Activated CD4-positive, alpha-beta T cell treated with anti-CD3 and anti-CD28 coated beads, Interleukin-10, Interleukin-2, amounts not matched to agents 100 ng/mL and 50 ng/mL, durations not matched to agents 16 hours and 8 hours (primary cell): ENCODE results near the gene GJD2.

Source experiments
- DNase-seq: peaks from one replicate; pipeline ENCODE4 v3.0.0-alpha.2; 2020

The GJD2 gene

DNA sequence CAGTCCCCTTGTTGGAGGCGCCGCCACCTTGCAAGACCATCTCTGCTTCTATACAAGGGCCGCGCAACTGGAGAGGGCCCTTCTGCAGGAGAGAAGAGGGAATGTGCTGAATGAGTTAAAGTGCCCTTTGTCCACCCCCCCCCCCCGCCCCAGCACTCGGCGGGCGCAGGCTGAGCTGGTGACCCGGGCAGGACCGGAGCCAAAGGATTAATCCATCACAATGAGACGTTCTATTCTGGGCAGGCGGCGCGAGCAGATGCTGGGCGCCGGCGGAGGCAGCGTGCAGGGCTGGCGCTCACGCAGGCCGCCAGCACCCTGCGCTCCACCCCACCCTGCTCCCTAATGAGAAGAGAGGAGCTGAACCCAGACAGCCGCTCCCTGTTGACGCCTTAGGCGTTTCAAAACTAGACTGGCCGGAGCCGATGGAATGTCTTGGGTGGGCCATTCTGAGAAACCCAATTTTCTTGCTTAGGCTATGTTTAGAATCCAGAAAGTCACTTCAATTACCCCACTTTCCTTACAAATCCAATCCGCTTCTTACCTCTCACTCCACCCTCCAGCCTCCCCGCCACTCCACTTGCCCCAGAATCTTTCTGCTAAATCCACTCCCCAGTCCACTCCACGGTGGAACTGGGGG, 32.9 kb downstream of the GJD2 start:
- no peak for DNase-seq

DNA sequence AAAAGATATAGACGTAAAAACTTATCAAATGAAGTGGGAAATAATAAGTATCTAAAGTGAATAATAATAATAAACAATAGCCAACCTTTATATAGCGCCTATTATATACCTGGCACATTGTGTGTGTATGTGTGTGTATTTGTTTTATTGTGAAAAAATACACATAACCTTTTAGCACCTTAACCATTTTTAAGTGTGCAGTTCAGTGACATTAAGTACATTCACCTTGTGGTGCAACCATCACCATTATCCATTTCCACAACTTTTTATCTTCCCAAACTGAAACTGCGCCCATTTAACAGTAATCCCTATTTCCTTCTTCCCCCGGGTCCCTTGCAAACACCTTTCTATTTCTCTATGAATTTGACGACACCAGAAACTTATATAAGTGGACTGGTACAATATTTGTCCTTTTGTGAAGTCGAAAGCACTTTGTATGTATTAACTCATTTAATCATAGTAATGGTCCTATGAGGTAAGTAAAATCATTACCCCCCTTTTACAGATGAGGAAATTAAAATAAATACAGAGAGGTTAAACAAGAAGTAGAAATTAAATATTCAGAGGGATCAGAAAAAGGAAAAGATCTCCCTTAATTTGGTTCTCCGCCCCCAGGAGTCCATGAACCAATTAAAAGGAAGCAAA, 33.5 kb downstream of the GJD2 start:
- DNase-seq = no peak

DNA sequence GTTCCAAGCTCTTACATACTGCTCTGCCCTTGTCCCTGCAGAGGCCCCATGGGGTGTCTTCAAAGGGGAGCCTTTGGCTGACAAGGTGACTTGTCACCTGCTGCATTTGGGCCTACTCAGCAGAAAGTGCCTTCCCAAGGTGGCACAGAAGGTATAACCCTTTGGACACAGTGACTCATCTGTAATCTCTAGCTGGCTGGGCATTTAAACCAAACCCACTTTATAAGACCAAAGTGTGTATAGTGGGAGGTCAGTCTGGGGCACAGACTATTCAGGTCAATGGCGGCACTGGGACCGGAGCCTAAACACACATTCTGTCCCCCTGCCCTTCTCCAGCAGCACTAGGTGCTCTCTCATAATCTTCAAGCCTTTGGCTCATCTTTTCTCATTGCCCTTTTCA, 35.1 kb downstream of the GJD2 start:
- DNase-seq = no peak

DNA sequence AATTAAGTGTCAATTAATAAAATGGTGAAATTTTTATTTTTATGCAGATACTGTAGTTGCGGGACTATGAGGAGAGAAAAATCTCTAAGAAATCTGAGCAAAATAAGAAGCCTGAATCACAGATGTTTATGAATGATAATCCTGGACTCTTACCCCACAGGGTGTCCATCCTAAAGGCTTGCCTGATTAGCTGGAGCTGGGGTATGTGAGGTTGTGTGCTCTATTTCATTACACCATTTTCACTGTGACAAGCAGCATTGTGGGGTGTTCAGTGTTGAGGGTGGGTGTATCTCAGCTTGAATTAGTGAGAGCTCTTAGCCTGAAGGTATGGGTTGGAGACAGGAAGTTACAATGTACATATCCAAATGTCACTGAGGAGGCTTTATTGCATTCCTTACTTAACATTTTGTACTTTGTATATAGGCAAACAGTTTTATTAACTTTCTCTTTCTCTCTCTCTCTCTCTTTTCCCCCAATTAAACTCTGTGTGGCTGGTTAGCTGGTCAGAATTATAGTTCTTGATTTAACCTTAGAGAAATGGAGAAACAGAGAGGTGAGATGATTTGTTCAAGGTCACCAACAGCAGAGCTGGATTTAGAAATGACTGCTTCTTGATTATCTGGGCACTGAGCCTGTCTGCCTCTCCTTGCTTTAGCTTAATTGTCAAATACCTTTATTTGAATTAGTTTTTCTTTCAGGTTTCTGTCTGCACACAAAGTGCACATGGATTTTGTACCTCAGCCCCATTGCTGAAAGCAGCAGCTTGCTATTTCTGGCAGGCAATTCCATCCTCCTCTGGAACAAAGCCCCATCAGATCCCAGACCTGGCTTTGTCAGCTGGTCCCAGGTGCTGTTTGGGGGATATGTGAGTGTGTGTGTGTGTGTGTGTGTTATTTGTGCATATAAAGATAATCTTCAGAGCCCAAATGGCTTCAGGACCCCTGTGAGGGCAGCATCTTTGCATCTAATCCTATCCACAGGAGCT, 35.8 kb downstream of the GJD2 start:
- no peak for DNase-seq

DNA sequence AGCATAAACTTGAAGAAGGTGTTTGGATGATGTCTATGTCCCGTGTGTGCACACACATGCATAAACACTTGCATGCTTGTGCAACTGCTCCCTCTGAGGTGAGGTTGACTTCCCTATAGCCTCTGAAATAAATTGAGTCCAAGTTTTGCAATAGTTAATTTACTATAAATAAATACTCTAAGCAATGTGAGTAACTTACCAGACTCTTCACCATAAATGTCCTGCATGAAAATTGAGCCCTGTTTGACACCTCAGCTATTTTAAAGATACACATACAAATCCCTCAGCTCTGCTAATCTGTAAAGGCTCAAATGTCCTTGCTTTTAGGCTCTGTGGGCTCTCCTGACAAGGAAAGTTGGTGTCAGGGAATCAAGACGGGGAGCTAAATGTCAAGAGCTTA, 37.1 kb downstream of the GJD2 start:
- DNase-seq = no peak

DNA sequence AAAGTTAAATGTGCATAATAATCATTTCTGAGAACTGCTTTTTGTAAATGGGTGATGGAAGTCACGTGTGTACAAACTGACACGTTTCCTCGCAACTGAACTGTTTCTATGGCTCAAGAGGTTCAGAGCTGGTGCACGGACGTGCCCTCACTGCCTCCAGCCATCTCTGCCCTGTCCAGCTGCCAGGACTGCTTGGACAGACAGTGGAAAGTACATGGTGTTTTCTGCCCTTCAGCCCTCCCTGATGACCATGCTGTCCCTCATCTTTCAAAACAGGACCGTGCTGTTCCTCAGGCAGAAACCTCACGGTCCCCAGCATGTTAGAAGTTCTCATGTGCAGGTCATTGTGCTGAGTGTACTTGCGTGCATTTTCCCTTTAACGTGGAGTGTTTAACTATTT, 38.7 kb downstream of the GJD2 start:
- DNase-seq = no peak

DNA sequence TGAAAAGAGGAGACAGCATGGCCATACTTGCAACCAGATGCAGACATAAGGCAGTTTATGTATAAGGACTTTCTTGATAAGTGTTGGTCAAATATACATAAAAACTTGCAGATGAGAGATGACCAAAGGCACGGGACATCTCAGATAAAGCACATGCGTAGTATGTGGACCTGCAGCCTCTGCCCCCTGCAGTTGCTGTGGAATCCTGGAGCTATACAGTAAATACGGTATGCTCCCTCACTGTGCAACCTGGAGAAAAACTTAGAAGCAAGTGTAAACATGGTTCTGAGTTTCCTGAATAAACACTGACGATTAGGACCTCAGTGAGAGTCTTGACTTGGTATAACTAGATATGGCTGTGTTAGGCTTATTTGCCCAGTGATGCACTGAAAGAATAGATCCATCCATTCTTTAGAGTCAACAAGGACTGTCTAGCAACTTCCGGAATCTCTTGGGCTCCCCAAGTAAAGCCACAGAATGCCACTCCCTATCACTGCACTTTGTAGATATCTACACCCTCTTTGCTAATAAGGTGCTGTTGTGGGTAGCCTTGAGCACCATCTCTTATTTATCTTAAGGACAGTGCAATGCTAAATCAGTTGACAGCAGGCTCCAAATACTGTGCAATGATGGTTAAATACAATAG, 40.2 kb downstream of the GJD2 start:
- DNase-seq = no peak

DNA sequence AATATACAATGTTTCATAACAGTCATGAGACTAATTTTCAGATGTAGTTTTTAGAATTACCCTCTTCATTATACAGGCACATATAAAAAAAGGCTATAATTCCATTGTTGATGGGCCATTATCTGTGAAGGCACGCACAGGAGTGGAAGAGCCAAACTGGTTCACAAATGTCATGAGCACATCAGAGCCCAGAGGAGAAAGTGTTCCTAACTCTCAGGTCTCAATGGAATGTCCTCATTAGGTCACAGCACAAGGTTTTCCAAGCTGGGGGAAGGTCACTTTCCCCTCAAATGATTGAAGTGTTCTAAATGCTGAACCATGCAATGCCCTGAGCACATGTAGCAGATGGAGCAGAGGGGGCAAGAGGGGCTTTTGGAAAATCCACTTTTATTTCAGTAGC, 41.2 kb downstream of the GJD2 start:
- no peak for DNase-seq

DNA sequence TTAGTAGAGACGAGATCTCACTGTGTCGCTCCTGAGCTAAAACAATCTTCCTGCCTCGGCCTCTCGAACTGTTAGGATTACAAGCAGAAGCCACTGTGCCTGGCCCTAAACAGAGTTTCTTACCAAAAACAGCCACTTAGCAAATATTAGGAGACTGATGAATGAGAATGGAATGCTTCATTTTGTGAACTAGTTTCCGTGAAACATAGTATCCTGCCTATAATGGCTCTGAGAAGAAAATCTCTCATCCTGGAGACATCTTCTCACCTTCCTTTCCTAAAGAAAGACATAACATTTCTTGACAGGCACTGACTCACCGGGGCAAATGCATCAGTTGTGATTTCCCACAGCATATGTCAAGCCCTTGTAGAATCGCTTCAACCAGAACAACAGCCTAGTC, 44.9 kb downstream of the GJD2 start:
- no peak for DNase-seq

DNA sequence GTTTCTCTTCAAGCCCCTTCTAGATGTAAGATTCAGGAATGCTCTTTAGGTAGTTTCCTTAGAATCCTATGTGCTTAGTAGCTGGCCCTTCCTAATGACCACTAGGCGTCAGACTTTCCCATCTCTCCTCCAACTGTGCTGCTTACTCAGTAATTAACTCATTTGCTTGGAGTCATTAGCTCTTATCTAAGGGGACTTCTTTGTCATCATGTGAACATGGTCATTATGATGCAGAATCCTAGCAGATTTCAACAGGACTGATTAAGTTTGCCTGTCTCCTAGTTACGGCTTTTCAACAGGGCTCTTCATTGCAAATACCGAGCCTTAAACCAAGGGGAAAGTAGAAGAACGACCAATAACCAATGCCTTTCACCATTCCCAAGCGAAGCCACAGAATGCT, 46.4 kb downstream of the GJD2 start:
- peak; percentile 7 for DNase-seq

DNA sequence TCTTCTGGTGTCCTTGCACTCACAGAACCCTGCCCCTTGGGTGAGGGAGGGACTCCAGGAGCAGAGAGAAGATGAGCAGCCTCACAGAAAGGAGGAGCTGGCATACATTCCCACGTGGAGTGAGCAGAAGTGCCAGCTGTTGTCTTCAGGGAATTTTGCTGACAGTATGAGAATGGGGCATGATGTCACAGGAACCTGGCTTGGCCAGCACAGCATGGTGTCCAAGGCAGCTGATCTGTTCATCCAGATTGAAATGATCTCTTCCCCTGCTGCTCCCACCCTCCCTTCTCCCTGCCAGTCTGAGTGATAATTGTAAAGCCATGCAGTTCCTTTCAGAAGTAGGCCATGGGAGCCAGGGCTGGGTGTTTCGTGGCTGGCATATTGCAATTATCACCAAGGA, 53.3 kb downstream of the GJD2 start:
- DNase-seq = no peak
